Measurements from ENCODE around the gene CCDC169. TPM values are rescaled to one million over a fixed set of nuclear protein-coding genes. Genes with fewer than 3 reads are reported as not detected.
A peak's percentile ranks its signal among the peaks of the same experiment; 100 is the strongest.

The CCDC169 gene
- total RNA-seq, 1 experiment from 2014 or later, result 36.8 TPM

GRCh38 chr13:36329361-36329760 lies 31.7 kb upstream of the CCDC169 start (continued):
- TF ChIP-seq, protein P1, sequence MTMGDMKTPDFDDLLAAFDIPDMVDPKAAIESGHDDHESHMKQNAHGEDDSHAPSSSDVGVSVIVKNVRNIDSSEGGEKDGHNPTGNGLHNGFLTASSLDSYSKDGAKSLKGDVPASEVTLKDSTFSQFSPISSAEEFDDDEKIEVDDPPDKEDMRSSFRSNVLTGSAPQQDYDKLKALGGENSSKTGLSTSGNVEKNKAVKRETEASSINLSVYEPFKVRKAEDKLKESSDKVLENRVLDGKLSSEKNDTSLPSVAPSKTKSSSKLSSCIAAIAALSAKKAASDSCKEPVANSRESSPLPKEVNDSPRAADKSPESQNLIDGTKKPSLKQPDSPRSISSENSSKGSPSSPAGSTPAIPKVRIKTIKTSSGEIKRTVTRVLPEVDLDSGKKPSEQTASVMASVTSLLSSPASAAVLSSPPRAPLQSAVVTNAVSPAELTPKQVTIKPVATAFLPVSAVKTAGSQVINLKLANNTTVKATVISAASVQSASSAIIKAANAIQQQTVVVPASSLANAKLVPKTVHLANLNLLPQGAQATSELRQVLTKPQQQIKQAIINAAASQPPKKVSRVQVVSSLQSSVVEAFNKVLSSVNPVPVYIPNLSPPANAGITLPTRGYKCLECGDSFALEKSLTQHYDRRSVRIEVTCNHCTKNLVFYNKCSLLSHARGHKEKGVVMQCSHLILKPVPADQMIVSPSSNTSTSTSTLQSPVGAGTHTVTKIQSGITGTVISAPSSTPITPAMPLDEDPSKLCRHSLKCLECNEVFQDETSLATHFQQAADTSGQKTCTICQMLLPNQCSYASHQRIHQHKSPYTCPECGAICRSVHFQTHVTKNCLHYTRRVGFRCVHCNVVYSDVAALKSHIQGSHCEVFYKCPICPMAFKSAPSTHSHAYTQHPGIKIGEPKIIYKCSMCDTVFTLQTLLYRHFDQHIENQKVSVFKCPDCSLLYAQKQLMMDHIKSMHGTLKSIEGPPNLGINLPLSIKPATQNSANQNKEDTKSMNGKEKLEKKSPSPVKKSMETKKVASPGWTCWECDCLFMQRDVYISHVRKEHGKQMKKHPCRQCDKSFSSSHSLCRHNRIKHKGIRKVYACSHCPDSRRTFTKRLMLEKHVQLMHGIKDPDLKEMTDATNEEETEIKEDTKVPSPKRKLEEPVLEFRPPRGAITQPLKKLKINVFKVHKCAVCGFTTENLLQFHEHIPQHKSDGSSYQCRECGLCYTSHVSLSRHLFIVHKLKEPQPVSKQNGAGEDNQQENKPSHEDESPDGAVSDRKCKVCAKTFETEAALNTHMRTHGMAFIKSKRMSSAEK (CRISPR knock-in tag; IDR thresholded peaks at IDR 0.05; ENCODE audit: borderline replicate concordance), result no peak
- TF ChIP-seq, protein P2, sequence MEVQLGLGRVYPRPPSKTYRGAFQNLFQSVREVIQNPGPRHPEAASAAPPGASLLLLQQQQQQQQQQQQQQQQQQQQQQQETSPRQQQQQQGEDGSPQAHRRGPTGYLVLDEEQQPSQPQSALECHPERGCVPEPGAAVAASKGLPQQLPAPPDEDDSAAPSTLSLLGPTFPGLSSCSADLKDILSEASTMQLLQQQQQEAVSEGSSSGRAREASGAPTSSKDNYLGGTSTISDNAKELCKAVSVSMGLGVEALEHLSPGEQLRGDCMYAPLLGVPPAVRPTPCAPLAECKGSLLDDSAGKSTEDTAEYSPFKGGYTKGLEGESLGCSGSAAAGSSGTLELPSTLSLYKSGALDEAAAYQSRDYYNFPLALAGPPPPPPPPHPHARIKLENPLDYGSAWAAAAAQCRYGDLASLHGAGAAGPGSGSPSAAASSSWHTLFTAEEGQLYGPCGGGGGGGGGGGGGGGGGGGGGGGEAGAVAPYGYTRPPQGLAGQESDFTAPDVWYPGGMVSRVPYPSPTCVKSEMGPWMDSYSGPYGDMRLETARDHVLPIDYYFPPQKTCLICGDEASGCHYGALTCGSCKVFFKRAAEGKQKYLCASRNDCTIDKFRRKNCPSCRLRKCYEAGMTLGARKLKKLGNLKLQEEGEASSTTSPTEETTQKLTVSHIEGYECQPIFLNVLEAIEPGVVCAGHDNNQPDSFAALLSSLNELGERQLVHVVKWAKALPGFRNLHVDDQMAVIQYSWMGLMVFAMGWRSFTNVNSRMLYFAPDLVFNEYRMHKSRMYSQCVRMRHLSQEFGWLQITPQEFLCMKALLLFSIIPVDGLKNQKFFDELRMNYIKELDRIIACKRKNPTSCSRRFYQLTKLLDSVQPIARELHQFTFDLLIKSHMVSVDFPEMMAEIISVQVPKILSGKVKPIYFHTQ (CRISPR knock-in tag; IDR thresholded peaks at IDR 0.05), result no peak

DNA sequence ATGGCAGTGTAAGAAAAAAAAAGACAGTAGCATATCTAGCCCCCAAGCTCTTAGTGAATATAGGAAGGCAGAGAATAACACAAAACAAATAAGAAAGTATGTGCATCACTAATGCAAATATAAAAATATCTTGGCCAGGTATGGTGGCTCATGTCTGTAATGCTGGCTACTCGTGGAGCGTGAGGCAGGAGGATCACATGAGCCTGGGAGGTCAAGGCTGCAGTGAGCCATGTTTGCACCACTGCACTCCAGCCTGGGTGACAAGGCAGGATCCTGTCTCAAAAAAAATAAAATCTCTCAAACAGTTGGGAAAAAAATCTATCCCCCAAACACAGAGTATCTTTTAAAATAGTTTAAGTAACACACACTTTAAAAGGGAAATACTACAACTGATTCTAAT lies 31.2 kb upstream of the CCDC169 start:
- H3K36me3 Mint-ChIP-seq, result peaks cover 62% of the 10 kb centered on the region
- ChIA-PET POLR2A (no interaction called here), CTCF (no interaction called here)
- ATAC-seq (no peak), DNase-seq (ENCODE audit: low spot score) (no peak)
- peaks cover 50% of the 10 kb centered on the region for H3K4me1 Mint-ChIP-seq
- no peak overlapping the region for H3K4me3 Mint-ChIP-seq
- 0 out of 2 replicates have a peak overlapping the region, but pooled peaks have one; percentile 51 for H3K27ac Mint-ChIP-seq
- no peaks in the 10 kb centered on the region for H3K27me3 Mint-ChIP-seq (ENCODE audit: low read depth)
- H3K9me3 Mint-ChIP-seq, result no peaks in the 10 kb centered on the region
- TF ChIP-seq FOXK1 (CRISPR knock-in tag; IDR thresholded peaks at IDR 0.05), result no peak
- TF ChIP-seq NFATC4 (CRISPR knock-in tag; IDR thresholded peaks at IDR 0.05), result no peak
- no peak for TF ChIP-seq ZNF317 (CRISPR knock-in tag; IDR thresholded peaks at IDR 0.05; ENCODE audit: borderline replicate concordance, low read depth)
- TF ChIP-seq CREB1 (CRISPR knock-in tag; IDR thresholded peaks at IDR 0.05), result no peak
- no peak for TF ChIP-seq ZNF396 (CRISPR knock-in tag; IDR thresholded peaks at IDR 0.05; ENCODE audit: borderline replicate concordance)
- TF ChIP-seq, protein P3, sequence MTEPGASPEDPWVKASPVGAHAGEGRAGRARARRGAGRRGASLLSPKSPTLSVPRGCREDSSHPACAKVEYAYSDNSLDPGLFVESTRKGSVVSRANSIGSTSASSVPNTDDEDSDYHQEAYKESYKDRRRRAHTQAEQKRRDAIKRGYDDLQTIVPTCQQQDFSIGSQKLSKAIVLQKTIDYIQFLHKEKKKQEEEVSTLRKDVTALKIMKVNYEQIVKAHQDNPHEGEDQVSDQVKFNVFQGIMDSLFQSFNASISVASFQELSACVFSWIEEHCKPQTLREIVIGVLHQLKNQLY (CRISPR knock-in tag; IDR thresholded peaks at IDR 0.05), result no peak
- no peak for TF ChIP-seq PRRX2 (CRISPR knock-in tag; IDR thresholded peaks at IDR 0.05)
- no peak for TF ChIP-seq ATF1 (CRISPR knock-in tag; IDR thresholded peaks at IDR 0.05)
- TF ChIP-seq ETV6 (CRISPR knock-in tag; IDR thresholded peaks at IDR 0.05), result no peak
- TF ChIP-seq, protein P4, sequence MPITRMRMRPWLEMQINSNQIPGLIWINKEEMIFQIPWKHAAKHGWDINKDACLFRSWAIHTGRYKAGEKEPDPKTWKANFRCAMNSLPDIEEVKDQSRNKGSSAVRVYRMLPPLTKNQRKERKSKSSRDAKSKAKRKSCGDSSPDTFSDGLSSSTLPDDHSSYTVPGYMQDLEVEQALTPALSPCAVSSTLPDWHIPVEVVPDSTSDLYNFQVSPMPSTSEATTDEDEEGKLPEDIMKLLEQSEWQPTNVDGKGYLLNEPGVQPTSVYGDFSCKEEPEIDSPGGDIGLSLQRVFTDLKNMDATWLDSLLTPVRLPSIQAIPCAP (CRISPR knock-in tag; IDR thresholded peaks at IDR 0.05), result no peak
- no peak for TF ChIP-seq ZNF416 (CRISPR knock-in tag; IDR thresholded peaks at IDR 0.05)
- TF ChIP-seq, protein P2 (CRISPR knock-in tag; IDR thresholded peaks at IDR 0.05), result no peak
- TF ChIP-seq ATF2 (CRISPR knock-in tag; IDR thresholded peaks at IDR 0.05; ENCODE audit: borderline replicate concordance, low read depth), result no peak
- no peak for TF ChIP-seq NR2C2 (CRISPR knock-in tag; IDR thresholded peaks at IDR 0.05)
- no peak for TF ChIP-seq E2F5 (CRISPR knock-in tag; IDR thresholded peaks at IDR 0.05)
- TF ChIP-seq TEAD1 (CRISPR knock-in tag; IDR thresholded peaks at IDR 0.05), result no peak

Measured in WTC11 (cell line).